SKM-1 treated with dmso at 0.1 percent for 144 hours (cell line): ENCODE measurements around the gene HOXA9.
A peak's percentile ranks its signal among the peaks of the same experiment; 100 is the strongest.

Experiments
- DNase-seq: peaks from one replicate; lab custom pipeline; 2025; ENCODE audit not compliant: unreplicated experiment; lab: John Stamatoyannopoulos, UW

Gene HOXA9

DNA sequence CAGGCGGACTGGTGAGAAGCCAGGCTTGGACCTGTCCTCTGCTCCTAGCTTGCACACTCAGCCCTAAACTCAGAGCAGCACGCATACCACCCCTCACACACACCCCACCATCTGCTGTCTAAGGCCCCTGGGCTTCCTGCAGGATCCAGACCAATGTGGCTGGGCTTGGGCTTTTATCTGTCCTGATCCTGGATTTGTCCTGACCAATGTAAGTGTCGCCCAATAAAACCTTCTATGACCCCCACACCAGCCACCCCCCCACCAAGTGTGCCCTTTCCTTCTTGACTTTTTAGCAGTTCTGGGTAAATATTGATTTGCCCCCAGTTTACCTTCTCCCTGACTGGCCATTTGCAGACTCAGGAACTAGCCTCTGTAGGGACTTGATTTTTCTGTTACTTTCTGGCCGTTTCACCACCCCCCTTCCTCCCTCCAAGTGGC is 36.3 kb upstream of the HOXA9 start:
- no peak for DNase-seq

DNA sequence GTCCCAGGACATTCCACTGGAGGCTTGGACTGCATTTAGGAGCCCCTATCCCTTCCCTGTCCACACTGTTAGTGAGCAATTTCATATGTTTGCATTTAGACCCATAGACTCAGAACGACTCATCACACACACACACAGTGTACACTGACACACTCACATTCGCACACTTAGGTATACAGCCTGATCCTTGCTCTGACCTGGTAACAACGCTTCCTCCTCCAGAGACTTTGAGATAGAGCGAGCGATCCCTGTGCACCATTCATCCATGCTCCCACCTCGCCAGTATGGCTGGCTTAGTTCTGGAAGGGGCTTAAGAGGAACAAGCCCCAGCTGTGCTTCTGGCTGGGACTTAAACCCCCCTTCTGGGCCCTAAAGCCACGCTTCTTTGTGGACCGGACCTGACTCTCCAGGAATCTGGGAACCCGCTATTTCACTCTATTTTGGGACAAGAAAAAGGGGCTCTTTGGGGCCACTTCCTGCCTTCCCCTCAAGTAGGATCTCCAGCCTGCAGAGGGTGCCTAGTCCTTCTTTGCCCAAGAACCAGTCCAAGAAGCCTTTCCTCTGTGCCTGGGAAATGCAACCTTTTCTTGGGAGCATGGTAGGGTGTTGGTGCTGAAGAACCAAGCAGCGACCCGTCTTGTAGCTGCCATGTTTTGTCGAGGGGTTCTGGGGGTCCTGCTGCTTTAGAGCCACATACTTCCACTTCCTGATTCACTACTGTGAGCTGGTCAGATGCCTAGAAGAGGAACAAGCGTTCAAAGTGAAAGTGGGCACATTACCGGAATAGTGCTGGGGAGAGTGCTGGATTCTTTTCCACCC is 35.6 kb upstream of the HOXA9 start:
- DNase-seq = no peak

DNA sequence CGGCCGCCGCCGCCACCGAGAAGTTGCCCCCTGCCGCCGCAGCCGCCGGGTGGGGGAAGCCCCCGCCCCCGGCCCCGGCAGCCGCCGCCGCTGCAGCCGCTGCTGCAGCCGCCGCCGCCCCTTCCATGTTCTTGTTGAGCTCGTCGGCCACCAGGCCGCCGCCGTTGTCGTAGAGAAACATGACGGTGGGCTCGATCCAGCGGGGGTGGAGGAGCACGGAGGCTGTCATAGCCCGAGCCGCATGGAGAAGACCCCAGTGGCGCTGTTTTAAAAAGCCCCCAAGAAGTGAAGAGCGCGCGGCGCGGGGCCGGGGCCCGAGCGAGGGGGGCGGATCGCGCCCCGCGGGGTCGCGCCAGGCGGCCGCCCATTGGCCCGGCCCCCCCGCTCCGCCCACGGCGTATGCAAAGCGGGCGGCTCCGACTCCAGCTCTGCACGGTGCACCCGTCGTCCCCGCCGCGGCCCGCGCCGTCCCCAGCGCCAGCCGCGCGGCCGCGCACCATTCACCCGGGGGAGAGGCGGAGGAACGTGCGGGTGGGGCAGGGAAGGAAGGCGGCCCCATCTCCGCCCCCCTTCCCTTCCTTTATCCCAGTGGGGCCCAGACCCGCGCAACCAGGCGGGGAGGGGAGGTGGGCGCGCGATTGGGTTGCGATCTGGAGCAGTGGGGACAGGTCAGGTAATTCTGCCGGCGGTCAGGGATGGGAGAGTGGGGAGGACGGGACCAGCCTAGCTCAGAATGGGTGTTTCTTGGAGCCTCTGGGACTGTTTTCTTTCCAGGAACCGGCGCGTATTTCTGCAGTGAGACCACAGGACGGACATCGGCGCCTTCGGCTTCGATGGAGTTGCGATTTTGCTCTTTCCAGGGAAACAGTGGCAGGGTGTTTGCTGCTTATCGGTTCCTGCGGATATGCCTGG is 34.8 kb upstream of the HOXA9 start, which contains the start of gene HOXA13:
Gene HOXA13 (minus strand): TSS at position 243 of the 912 bp plus-strand sequence. CDS start 14 bp downstream, at position 229.
- no peak for DNase-seq

GRCh38 chr7:27198871-27199801 is 33.8 kb upstream of the HOXA9 start:
- DNase-seq = no peak

DNA sequence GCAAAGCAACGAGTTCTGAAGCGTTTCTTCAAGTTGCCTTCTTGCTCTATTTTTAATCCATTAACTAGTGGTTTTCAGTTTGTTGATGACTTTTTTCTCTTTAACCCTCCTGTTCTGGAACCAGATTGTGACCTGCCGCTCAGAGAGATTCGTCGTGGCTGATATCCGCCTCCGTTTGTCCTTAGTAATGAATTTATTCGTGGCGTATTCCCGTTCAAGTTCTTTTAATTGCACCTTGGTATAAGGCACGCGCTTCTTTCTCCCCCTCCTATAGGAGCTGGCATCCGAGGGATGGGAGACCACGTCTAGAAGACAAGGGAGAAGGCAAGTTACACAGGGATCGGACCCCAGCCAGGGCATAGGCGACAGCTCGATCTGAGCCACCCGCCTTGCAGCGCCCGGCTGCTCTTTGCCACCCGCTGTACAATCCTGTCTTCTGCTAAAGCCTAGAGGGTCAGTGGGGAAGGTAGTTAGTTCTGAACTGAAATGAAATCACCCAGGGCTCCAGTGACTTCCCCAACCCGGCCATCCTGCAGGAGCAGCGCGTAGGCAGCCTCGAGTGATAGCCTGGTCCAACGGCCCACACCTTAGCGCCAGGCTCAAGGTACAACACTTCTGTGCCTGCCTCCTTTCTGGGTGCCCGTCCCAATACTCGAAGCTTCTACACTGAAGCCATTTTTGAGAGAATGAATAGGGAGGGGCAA is 33.0 kb upstream of the HOXA9 start:
- no peak for DNase-seq

DNA sequence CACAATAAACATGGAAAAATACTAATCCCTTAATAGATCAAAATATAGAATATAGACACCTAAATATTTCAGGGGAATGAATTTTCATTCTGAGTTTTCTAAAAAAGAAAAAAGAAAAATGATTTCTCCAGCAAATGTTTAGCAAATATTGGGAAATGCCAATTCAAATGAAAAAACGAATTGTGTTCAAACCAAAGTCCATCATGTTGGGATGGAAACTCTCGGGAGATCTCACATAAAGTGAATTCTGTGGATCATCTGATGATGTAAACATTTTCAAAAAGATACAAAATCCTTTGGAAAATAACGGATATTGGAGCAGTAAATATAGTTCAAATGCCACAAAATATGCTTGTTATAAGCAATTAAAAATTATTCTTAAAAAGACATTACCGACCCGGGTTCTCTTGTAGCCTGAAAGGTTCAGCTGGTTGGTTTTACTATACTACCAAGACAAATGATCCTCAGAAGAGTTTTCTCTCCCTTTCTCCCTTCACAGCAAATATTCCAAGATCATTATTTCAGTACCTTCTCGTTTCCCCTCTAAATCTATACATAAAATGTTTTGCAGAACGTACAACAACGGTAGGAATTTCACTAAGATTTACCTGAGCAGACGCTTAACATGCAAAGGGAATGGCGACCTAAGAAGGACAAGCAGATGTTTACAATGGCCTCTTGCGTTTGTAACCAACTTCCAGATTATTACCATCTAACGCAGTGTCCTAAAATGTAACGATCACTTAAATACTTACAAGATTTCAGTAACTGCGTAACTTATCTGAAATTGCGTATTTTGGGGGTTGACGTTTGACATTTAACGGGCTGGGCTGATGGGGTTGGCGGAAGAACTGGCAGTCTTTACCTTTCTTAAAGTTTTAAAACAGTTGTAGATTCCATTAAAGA is 32.1 kb upstream of the HOXA9 start:
- DNase-seq = no peak

DNA sequence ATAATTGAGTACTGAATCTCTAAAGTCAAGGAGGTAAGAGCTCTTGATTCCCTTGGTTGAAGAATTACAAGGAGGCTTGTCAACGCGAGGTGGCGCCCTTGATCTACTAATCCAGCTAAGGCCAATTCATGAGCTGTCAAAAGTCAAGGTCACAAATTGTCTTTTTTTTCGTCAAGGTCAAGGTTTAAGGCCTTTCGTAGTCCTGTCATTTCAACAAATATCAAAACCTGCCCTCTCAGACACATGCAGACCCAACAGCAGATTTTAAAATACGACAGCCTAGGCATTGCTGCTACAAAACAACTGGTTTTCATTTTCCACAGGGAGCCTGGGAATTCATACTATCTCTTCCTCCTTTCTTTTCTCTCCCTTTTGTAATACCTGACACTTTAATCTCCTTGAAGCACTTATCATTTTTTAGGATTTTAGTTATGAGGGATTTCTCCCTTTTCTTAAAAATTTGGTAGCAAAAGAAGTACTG is 31.0 kb upstream of the HOXA9 start:
- peak; percentile 66 for DNase-seq

DNA sequence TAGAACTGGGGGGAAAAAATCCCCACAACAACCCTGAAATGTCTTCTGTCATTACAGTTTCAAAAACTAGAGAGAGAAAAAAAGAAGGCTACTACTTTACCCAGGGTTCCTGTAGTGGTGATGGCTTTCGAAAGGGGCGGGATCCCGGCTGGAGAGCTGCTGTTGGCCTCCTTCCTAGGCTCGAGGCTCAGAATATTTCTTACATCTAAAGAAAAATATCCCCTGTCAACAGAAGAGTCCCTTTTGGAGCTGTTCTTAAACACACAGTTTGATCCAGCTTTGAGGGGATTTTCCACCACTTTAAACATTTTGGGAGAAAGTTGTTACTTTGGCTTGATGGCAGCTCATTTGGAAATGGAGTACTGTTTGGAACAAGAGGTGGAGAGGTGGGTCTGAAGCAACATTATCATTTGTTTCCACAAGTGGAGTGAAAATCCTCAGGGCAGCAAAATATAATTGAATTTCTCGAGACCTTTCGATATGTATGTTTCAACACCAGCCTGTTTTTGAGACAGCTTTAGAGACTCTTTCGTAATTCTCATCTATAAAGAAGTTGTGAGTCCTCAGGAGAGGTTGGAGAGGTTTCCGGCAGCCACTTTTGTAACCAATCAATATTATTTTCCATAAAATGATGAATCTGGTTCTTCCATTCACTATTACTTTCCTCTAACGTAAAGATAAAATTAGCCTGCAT is 29.5 kb upstream of the HOXA9 start:
- DNase-seq = no peak

DNA sequence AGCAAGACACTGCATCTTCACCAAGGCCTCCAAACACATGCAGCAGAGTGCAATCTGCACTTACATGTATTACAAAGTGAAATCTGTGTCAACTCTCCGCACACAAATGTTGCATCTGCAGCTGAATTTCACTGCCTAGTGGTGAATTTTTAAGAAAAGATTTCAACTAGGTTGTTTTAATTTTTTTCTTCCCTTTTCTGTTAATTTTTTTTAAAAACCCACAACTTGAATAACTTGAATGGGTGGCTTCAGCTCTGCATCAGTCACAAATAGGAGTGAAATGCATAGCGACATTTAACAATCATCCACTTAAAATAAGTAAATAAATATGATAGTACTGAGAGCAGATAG is 28.6 kb upstream of the HOXA9 start:
- no peak for DNase-seq

DNA sequence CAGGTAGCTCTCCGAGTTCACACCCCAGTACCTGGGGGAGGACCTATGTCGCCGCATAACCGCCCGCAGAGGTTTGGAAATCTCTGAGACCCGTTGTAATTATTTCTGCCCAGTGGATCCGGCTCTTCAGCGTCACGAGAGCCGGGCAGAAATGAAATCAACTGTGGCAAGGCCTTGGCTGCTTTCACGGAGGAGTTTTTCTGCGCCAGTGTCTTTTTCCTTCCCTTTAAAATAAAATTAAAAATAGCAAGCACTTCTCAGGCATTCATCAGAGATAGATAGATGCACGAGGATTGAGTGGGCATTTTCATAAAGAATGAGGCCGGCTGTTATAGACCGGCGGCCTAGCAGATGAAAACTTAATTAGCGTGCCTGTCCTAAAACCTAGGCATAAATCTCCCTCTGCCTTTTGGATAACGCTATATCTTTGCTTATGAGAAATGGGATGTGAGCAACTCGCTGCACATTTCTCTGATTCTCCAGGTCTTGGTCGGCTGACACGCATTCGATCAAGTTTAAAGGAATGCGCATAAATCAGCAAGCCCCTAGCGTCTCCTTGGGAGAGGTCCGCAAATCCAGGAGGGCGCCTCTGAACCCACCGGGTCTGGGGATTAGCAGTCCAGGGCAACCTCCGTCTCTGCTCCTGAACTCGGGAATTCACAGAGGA is 28.1 kb upstream of the HOXA9 start:
- DNase-seq = no peak

GRCh38 chr7:27192546-27193334 is 27.4 kb upstream of the HOXA9 start:
- no peak for DNase-seq

GRCh38 chr7:27191833-27192545 is 26.7 kb upstream of the HOXA9 start:
- no peak for DNase-seq

GRCh38 chr7:27191161-27191731 is 25.9 kb upstream of the HOXA9 start:
- no peak for DNase-seq

DNA sequence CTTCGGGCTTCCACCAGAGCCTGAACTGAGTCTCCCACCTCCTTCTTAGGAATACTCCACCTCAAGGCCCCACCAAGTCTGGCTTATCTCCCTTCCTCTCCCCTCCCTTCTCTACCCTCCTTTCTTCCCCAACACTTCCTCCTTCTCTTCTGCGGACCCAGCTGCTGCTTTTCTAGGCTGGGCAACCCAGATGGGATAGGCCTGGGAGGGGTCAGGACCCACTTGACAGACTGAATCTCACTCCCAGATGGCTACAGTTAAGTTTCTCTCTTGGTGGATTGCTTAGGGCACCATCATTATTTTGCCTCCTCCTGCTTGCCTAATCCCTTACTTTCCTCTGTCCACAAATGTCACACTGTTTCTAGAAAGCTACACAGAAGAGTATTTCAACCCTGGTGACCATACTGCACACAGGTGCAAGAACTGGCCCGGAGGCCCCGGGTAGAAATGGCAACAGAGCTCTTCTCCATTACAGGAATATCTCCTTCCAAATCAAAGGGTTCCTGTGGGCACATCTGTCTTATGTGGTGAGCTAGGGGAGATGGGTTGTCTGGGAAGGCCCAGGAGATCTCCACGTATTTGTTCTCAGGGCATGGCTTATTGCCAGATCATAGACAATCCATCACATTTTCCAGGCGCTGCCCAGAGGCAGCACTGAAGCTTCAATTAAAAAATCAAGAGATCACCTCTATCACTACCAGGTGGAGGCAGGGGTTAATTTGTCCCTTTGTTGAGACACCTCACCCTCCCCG is 24.8 kb upstream of the HOXA9 start:
- DNase-seq = no peak

GRCh38 chr7:27189295-27189996 is 24.1 kb upstream of the HOXA9 start:
- DNase-seq = no peak
